ENCODE measurements around the gene PLSCR1.
"Not testable (repeated sequence)": the region's sequence is repeated elsewhere in the genome, so short reads cannot be mapped to it uniquely, and the experiment has no call there.

The PLSCR1 gene

DNA sequence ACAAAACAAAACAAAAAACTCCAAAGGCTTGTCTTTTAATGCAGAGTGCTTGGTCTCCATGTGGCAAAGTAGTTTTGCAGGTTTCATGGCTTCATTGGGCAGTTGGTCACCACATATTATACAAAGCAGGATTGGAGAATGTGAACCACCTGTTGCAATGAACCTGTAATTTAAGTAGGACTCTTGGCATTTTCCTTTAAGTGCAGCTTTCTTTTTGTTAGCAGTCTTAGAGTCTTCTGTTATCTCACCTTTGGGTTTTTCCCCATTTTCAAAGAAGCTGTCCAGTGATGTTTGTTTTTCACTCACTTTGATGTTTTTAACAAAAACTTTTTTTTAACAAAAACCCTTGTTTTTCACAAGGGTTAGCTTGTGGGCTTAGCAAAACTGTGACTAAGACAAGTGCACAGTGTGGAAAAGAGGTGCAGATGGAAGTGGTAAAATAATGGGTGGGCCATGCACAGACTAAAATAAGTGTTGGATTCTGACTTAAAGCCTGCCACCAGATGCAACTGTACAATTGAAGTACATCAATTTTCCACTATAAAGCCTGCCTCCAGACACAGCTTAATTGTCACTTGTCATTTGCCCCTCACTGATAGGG is 2.9 kb upstream of the PLSCR1 start:
- DNase-seq, result peak; percentile 11

DNA sequence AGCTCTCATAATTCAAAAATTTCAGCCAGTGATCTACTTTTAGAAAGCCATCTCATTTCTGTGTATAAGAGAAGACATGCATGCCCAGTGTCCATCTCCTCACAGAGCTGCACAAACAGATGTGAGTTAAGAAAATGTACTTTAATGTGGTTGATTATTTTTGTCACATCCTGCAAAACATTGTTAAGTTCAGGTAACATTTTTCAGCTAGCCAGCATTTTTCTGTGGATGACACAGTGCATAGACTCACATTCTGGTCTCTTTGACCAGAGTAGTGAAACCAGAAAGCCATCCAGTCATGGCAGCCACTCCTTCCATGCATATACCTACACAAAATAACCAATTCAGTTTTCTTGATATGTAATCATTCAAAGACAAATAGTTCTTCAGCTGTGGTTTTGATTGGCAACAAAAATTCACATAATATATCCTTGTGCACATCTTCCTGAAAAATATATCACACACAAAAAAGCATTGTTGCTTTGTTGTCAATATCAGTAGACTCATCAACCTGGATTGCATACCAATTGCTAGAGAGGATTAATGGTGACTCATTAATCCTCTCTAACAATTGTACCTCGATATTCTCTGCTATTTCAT is 2.1 kb upstream of the PLSCR1 start:
- DNase-seq, result no peak

DNA sequence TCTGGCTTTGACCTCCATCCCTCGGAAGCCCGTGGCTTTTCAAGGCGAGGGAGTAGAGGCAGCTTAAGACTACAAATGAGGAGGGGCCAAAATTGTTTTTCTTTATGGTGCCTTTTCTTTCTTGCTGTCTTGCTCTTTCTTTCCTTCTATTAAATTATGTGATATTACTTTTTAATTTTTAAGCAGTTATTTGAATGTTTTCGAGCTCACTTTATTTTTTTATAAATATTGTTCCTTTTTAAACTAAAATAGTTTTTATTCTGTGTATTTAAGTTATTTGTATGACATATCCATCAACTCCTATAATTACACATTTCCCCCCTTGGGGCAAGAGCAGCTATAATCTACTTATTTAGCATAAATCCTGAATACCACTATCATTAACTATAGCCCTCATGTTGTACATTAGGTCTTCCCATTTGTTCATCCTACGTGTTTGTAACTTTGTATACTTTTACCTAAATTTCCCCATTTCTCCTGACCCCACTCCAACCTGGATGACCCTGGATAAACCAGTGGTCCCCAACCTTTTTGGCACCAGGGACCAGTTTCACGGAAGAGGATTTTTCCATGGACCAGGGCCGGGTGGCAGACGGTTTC is 622 bp upstream of the PLSCR1 start:
- no peak for DNase-seq

DNA sequence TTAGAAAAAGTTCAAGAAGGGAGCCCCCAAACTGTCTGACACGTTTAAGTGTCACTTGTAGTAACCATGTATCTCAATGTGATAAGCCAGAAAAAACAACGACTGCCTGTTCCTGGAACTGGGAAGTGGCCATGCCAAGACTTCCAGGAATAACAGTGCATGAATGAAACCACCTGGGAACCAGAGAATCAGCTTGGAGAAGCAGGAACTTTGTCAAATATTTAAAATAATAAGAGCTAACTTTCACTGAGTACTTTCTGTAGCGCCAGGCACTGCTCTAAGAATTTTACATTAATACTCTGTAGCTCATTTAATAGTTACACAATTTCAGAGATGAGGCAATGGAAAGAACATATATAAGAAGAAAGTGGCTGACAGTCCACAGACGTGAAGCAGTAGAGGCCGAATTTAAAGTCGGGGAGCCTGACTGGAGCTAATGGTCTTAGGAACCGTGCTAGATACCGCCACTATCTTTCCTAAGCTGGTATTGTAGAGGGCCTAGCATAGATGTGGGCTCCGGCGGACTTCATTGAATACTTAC is 876 bp downstream of the PLSCR1 start:
- no peak for DNase-seq

DNA sequence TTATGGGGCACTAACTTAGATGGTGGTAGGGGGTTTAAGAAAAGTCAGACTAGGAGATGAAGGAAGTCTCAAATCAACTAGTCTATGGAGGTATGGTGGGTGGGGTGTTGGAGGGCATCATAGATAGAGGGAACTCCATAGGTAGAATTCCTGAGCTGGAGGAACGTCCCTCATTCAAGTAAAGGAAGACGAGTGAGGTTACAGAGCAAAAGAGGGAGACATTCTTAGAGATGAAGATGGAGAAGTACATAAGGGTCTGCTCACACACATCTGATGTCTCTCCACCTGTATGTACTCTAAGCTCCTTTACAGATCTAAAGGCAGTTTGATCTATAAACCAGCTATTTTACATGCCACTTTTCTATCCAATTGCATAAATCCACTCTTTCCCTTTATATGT is 1.4 kb downstream of the PLSCR1 start:
- DNase-seq, result no peak

DNA sequence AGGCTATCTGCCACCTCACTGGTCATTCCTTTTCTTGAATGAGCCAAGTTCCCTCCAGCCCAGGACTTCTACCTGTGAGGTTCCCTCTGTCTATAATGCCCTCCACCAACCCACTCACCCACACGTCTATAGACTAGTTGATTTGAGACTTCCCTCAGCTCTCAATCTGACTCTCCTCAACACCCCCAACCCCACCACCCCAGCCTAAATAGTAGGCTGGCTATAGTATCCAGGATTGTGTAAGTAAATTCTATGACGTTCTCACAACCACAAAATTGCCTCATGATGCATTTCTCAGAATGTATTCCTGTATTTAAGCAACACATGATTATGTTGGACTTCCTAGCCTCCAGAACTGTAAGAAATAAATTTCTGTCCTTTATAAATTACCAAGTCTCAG is 2.2 kb downstream of the PLSCR1 start:
- peak; percentile 31 for DNase-seq

DNA sequence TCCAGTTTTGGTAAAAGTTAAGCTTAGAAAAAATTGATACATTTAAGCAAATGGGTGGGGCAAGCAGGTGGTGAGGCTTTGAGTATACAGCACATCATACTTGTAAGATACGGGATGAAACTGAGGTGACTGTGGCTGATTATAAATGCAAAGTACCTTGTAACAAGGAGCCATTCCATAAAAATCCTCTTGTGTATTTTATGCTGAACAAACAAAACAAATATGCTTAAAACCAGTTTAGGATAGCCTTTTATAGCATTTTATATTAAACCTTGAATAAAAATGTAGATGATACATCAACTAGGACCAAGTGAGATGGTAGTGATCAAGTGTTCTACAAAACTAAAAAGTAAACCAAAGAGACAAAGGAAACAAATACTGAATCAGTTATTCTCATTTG is 3.4 kb downstream of the PLSCR1 start:
- DNase-seq, result no peak

DNA sequence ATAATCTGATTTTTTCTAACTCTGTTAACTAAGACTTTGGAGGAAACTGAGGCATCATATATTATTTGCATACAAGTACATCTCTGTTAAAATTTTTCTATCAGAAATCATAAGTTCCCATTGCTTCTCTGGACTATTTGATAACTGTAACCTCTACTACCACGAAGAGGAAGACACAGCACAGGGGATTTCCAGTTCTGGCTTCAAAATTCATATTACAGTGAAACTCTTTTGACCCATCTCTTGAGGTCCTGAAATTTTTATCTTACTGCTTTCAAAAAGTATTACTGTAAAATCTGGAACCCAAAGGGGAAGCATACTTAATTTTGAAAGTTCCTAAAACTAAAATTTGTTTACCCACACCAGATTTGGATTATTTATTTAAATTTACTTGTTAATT is 4.2 kb downstream of the PLSCR1 start:
- DNase-seq, result peak; percentile 26

DNA sequence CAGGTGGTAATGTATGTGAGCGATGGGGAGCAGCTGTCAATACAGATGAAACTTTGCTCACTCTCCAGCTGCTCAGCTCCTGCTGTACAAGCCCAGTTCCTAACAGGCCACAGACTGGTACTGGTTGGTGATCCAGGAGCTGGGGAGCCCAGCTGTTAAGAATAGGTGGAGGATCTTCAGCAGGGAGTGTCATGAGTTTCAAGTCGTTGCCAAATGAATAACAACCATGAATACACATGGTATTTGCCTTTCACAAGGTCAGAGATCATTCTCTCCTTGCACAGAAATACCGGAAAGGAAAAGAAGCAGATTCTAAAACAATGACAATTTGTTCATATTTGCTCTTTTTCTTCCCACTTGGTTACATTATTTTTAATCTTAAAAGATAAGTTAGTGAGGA is 5.1 kb downstream of the PLSCR1 start:
- no peak for DNase-seq

DNA sequence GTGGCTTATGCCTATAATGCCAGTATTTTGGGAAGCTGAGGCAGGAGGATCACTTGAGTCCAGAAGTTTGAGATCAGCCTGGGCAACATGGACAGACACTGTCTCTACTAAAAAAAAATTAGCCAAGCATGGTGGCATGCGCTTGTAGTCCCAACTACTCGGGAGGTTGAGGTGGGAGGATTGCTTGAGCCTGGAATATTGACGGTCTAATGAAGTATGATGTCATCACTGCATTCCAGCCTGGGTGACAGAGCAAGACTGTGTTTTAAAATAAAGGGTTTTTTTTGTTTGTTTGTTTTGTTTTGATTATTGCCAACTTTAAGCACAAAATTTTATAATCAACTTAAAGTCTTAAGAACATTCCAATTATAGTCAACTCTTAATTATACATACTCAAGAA is 6.8 kb downstream of the PLSCR1 start:
- no peak for DNase-seq

DNA sequence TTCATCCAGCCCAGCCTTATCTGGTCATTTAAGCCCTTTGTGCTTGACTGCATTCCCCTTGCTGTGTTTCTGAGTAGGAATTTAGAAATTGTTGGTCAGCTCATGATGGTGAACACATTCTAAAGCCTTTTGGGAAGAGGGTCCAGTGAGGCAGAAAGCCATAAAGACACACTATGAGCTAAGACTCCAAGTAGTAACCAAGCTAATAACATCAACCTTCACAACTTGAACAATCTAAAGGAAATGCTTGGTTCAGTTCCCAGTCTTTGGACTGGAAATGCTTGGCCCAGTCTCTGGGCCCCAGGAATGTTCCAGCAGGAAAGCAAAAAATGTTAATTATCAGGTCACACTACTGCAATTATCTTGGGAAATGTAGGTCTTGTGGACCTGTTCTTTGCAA is 7.7 kb downstream of the PLSCR1 start:
- no peak for DNase-seq

DNA sequence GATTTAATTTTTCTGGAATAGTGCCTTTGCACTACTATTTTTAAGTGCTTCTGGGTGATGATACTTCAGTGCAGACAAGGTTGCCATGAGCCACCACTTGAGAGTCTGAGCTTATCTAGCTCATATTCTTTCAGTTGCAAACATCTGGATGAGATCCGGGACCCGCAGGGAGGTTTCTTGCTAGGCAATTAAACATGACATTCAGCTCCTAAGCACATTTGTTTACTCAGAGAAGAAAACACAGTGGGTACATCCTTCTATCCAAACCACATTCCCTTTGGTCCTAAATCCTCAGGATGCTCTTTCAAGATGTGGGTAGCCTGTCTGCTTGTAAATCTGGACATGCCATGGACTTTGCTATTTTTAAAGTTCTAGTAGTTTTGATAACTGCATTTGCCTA is 12.0 kb downstream of the PLSCR1 start:
- no peak for DNase-seq

DNA sequence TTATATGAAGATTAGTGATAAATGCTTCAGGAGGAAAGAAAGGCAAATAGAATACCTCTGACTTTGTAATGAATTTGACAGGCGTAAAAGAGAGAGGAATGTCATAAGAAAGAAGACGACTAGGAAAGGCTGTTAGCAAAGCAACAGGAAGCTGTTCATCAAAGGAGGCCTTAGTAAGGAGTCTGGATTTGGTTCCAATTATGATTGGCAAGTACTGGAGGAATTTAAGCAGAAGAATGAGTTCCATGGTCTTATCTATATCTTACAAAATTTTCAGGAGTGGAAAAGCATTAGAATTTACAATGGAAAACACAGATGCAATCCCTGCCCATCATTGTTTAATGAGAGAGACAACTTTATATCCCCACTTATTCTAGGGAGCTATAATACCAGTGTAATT is 13.8 kb downstream of the PLSCR1 start:
- DNase-seq, result no peak

DNA sequence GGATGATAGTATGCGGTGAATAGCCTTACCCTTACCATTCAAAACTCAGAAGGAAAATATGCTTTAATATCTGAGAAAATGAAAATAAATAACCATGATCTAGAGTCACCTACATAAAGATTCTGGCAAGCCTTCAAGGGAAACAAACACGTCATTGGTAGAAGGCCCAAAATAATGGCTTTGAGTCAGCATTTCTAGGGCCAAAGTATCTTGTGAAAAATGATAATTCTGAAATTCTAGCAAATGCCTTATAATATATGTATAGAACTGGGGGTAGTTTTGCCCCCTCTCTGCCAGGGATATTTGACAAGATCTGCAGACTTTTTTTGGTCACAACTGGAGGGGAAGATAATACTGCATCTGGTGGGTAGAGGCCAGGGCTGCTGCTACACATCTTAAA is 15.4 kb downstream of the PLSCR1 start:
- no peak for DNase-seq

DNA sequence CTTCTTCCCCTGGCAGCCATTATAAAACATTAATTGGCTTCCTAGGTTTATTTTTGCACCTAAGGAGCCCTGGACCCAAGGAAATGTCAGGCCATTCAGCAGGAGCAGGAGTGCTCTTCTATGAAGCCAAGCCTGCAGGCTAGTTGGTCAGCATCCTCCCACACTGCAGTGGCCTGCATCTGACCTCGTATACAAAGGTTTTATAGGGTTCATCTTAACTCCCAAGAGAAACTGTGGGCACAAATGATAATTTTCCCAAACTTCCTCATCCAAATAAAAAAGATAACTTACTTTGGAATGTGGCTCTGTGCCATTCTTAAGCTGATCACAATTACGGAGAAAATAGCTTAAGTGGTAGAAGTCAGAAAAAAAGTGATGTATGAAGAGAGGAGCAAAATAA is 19.4 kb downstream of the PLSCR1 start:
- no peak for DNase-seq

DNA sequence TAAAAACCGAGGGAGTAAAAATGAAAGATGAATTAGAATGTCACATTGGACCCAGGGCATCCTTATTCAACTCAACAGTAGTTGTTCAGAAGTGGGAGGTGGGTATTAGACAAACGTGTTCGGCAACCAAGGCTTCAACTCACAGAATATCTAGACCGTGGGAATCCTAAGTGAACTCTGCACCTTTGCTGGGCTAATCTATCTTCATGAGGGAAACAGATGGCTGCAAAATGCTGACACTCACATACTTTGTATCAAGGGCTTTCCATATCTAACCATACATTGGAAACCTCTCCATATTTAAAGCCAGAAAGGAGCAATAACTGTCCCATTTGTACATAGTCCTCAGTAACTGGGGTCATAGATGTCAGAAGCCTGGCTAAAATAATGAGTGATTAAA is 20.9 kb downstream of the PLSCR1 start:
- DNase-seq, result no peak

DNA sequence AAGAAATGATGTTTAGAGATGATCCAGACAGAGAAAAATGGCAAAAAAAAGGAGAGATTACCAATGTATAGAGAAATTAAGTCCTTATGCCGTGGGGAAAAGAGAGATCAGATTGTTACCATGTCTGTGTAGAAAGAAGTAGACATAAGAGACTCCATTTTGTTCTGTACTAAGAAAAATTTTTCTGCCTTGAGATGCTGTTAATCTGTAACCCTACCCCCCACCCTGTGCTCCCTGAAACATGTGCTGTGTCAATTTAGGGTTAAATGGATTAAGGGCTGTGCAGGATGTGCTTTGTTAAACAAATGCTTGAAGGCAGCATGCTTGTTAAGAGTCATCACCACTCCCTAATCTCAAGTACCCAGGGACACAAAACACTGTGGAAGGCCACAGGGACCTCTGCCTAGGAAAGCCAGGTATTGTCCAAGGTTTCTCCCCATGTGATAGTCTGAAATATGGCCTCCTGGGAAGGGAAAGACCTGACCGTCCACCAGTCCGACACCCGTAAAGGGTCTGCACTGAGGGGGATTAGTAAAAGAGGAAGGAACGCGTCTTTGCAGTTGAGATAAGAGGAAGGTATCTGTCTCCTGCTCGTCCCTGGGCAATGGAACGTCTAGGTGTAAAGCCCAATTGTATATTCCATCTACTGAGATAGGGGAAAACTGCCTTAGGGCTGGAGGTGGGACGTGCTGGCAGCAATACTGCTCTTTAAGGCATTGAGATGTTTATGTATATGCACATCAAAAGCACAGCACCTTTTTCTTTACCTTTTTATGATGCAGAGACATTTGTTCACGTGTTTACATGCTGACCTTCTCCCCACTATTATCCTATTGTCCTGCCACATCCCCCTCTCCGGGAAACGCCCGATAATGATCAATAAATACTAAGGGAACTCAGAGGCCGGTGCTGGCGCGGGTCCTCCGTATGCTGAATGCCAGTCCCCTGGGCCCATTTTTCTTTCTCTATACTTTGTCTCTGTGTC is 21.9 kb downstream of the PLSCR1 start:
- not testable (repeated sequence) for DNase-seq

DNA sequence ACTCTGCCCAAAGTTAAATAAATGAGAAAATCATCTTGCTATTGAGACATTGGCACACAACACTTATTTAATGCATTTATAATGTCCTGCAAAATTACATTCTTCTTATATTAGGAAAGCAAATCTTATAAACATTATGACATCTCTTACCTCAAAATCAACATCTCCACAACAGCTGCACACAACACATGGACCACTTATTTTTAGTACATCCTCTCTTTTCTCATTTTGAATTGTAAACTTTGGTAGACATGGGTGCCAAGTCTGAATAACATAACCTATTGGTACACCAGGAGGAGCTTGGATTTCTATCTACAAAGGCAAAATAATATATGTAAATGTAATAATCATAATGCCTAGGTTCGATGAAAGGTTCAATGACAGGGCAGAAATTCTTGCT is 23.0 kb downstream of the PLSCR1 start:
- DNase-seq, result no peak

DNA sequence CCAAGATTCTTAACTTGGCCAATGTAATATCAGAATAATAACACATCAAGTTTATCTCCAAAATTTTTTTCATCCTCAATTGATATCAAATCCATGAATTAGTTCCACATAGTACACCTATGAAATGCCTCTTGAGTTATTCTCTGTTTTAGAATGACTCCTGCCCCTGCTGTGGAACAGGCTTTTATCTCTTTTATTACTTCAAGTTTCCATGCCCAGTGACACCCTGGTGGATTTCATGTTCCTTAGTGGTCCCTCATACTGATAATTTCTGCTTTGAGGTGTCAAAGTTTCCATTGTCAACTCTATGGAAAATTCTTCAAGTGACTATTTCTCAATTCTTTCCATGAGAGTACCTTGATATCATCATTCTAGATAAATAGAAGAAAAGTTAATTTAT is 24.6 kb downstream of the PLSCR1 start:
- DNase-seq, result no peak

DNA sequence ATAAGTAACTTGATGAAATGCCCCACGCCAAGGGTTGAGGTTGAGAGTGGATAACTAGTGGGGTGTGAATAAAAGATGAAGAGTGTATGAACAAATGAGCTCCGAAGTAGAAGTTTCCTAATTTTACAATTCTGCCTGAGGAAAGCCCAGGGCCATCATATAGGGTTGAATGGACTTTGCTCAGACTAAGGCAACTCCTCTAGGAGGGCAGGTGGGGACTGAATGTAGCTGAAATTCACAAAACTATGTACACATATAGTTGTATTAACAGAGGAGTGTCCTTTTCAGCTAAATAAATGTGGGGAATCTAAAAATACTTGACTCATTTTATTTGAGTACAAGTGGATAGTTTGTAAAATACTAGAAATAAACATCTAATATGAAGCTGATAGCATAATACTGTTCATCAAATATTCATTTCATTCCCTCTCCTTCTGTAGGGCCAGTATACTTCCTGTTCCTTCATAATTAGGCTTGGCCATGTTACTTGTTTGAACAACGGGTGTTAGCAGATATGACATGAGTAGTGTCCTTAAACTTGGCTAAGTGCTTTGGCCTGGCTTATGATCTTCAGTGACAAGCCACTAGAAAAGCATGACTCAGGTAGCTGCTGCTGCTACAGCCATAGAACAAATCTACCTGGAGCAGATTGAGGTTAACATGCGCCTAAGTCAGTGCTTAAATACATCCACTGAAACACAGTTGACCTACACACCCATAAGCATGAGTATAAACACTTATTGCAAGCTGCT is 26.5 kb downstream of the PLSCR1 start:
- no peak for DNase-seq

DNA sequence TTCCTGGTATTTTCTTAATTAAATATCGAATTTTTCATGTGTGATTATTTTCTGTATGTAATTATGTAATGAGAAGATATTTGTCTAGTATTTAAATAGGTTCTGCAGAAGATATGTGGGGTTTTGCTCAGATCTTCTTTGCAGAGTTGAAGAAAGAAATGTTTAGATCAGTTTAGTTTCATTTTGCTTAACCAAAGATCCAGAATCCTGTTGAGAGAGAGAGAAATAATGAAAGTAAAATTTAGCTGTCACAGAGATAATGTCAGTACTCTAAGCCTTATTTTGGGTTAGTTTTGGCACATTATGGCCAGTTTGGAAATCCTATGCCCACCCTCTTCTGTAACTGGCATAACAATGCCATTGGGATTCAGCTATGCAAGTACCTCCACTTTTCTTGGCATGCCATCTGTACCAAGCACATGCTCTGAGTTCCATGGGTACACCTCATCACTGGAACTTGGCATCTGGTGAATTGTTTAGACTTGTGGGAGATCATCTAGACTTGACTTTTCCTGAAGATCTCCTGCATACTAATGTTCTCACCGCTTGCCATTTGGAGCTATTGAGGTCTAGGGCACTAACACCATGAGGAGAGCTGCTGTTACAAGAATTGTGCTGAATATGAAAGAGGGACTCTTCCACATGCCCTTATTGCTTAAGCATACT is 30.9 kb downstream of the PLSCR1 start:
- no peak for DNase-seq
